Measurements from ENCODE around the gene GARIN5A. TPM values are rescaled to one million over a fixed set of nuclear protein-coding genes. Genes with fewer than 3 reads are reported as not detected.

Gene GARIN5A
- polyA plus RNA-seq, 2 of the 4 experiments (the other 2 are of a cell fraction), result 1.1 to 1.7 TPM

GRCh38 chr19:50428772-50429463, 47.7 kb downstream of the GARIN5A start (continued):
- TF ChIP-seq ZFP36 (IDR thresholded peaks at IDR 0.05; ENCODE audit: borderline replicate concordance, partially characterized antibody) (no peak), NR3C1 (IDR thresholded peaks at IDR 0.05) (no peak)

GRCh38 chr19:50427997-50428425, 48.6 kb downstream of the GARIN5A start:
- no peak for ATAC-seq
- POLR2A ChIA-PET, result no interaction called here
- 77% methylated on average over 31 of the region's 38 CpGs for WGBS (ENCODE audit: missing lambda C conversion rate)
- no peak overlapping the region for H3K4me3 ChIP-seq
- CTCF ChIA-PET, result interaction anchor here (0.7 to 3.5 kb wide), 5 partner anchors 12 to 366 kb away, joined by 3 to 19 read pairs (median 8); no protein-coding TSS in a partner anchor
- H3K27ac ChIP-seq, result no peak overlapping the region
- H3K4me1 ChIP-seq, result peaks cover 11% of the 10 kb centered on the region
- no peak for DNase-seq (ENCODE audit: low read depth in 1 of 2, low spot score in 1 of 2)
- no peak for TF ChIP-seq PBX3 (IDR thresholded peaks at IDR 0.05)
- no peak overlapping the region for H3K4me2 ChIP-seq
- no peak for FAIRE-seq
- H3K9me3 ChIP-seq, result no peaks in the 10 kb centered on the region

GRCh38 chr19:50427318-50427925, 49.2 kb downstream of the GARIN5A start:
- ATAC-seq (no peak), DNase-seq (ENCODE audit: low read depth in 1 of 2, low spot score in 1 of 2) (no peak), FAIRE-seq (no peak)
- TF ChIP-seq FOSL2 (IDR thresholded peaks at IDR 0.05), result no peak
- no peak for TF ChIP-seq FOSL2 (CRISPR knock-in tag; IDR thresholded peaks at IDR 0.05)
- Histone ChIP-seq H3K4me1 (peaks cover 7% of the 10 kb centered on the region), H3K9me3 (no peaks in the 10 kb centered on the region), H3K4me2 (no peak overlapping the region), H3K27ac (no peak overlapping the region), H3K4me3 (no peak overlapping the region)
- POLR2A ChIA-PET, result no interaction called here
- 76% methylated on average over 26 of the region's 26 CpGs for WGBS (ENCODE audit: missing lambda C conversion rate)
- CTCF ChIA-PET, result interaction anchor here (0.6 to 2.3 kb wide), 4 partner anchors 38 to 695 kb away, joined by 3 to 12 read pairs (median 3); no protein-coding TSS in a partner anchor

- no peak overlapping the region for H3K27ac ChIP-seq
- H3K4me3 ChIP-seq, result no peak overlapping the region
- ChIA-PET CTCF (interaction anchor here (1.0 to 5.8 kb wide), 6 partner anchors 10 to 84 kb away, joined by 3 to 36 read pairs (median 7); no protein-coding TSS in a partner anchor), POLR2A (no interaction called here)
- H3K4me1 ChIP-seq, result no peaks in the 10 kb centered on the region
- H3K4me2 ChIP-seq, result no peak overlapping the region
- H3K9me3 ChIP-seq, result no peaks in the 10 kb centered on the region
- no peak for ATAC-seq
- WGBS (ENCODE audit: missing lambda C conversion rate), result 71% methylated on average over 7 of the region's 7 CpGs
- no peak for FAIRE-seq
- TF ChIP-seq FOSB (CRISPR knock-in tag; IDR thresholded peaks at IDR 0.05) (no peak), NPAS2 (CRISPR knock-in tag; IDR thresholded peaks at IDR 0.05; ENCODE audit: borderline replicate concordance) (no peak), ELK1 (IDR thresholded peaks at IDR 0.05; ENCODE audit: low read depth, low read length) (no peak), BHLHE40 (IDR thresholded peaks at IDR 0.05; ENCODE audit: low read depth, low read length) (no peak), RNF2 (IDR thresholded peaks at IDR 0.05; ENCODE audit: borderline replicate concordance, low read depth) (no peak), REST (IDR thresholded peaks at IDR 0.05) (no peak)
- no peak for DNase-seq (ENCODE audit: low read depth in 1 of 2, low spot score in 1 of 2)
These were observed 51.1 kb downstream of the GARIN5A start for GRCh38 chr19:50425581-50425980.
